ENCODE data around the gene TMEM108. TPM values are rescaled to one million over a fixed set of nuclear protein-coding genes. Genes with fewer than 3 reads are reported as not detected.

The TMEM108 gene
- total and polyA plus RNA-seq, 2 of the 4 experiments (the other 2 are of a cell fraction): 0.18 to 2.2 TPM

GRCh38 chr3:133271539-133271938 lies 233.3 kb downstream of the TMEM108 start:
- H3K4me3 ChIP-seq (ENCODE audit: insufficient read depth, low read depth, low read length): no peak overlapping the region
- H4K20me1 ChIP-seq (ENCODE audit: insufficient read depth, low read length): no peaks in the 10 kb centered on the region
- H2BK120ac ChIP-seq (ENCODE audit: low read depth, low read length): no peak overlapping the region; the same call in 1 of the 2 replicates
- H3K9ac ChIP-seq (ENCODE audit: low read depth, low read length): no peak overlapping the region
- H3K18ac ChIP-seq (ENCODE audit: low read depth, low read length): 0 out of 2 replicates have a peak overlapping the region, but pooled peaks have one; percentile 33
- whole genome bisulfite sequencing, 2 experiments (ENCODE audit: extremely low coverage in 2 of 2, insufficient read length in 1 of 2): 17% methylated on average over 1 of the region's 4 CpGs; no CpG with 5 or more reads in 1 of the 2 experiments
- ATAC-seq (ENCODE audit: low read depth): peak; percentile 83
- ChIA-PET POLR2A (ENCODE audit: unreplicated experiment) (no interaction called here), CTCF (interaction anchor here (0.5 kb wide), 1 partner anchor 1143 kb away, joined by 3 read pairs; no protein-coding TSS in a partner anchor)
- intact Hi-C loops (cut with micrococcal nuclease): no loop called here
- H4K5ac ChIP-seq (ENCODE audit: low read depth, low read length): no peak overlapping the region
- no peak overlapping the region for H2AK9ac ChIP-seq (replicated peaks; ENCODE audit: low read depth, low read length, poor library complexity)
- dilution Hi-C loops (cut with HindIII; ENCODE audit: low sequenced_read_pairs, unreplicated experiment): no loop called here
- H4K91ac ChIP-seq (ENCODE audit: insufficient read depth, low read depth, low read length): no peak overlapping the region
- H2AFZ ChIP-seq (replicated peaks; ENCODE audit: low read length, poor library complexity): no peak overlapping the region
- H2AK5ac ChIP-seq (ENCODE audit: low read depth, low read length): no peak overlapping the region
- no peaks in the 10 kb centered on the region; the same call in 1 of the 2 replicates for H3K27me3 ChIP-seq (ENCODE audit: control insufficient read depth, insufficient read depth, low read length)
- no peaks in the 10 kb centered on the region for H3K36me3 ChIP-seq (ENCODE audit: control insufficient read depth, insufficient read depth, low read length)
- BruUV-seq (replicated peaks): no TSS peak
- 0 out of 2 replicates have a peak overlapping the region, but pooled peaks have one; percentile 4 for H2BK20ac ChIP-seq (ENCODE audit: low read depth, low read length)
- peak overlapping the region; percentile 44 for H2BK5ac ChIP-seq (ENCODE audit: low read depth, low read length, poor library complexity, severe bottlenecking)
- H3K14ac ChIP-seq (replicated peaks; ENCODE audit: low read depth, low read length): no peak overlapping the region
- H3K4ac ChIP-seq (ENCODE audit: low read depth, low read length): no peak overlapping the region
- H2BK15ac ChIP-seq (ENCODE audit: low read depth, low read length): no peak overlapping the region
- H3K23ac ChIP-seq (ENCODE audit: low read depth, low read length): no peak overlapping the region
- no peaks in the 10 kb centered on the region for H3K9me1 ChIP-seq (ENCODE audit: insufficient read depth, low read length)
- DNase-seq: peak; percentile 71
- no peak overlapping the region; the same call in 1 of the 2 replicates for H3K4me2 ChIP-seq (ENCODE audit: low read depth, low read length)
- no peak overlapping the region for H3K56ac ChIP-seq (ENCODE audit: extremely low read depth, insufficient read depth, low read length)
- no peaks in the 10 kb centered on the region for H3K9me3 ChIP-seq (ENCODE audit: control insufficient read depth, insufficient read depth, low read length)
- in situ Hi-C loops (cut with MboI; ENCODE audit: low sequenced_read_pairs): no loop called here
- H3K4me1 ChIP-seq (ENCODE audit: control insufficient read depth, insufficient read depth, low read length): peaks cover 5% of the 10 kb centered on the region
- TF ChIP-seq MAZ (IDR thresholded peaks at IDR 0.05; ENCODE audit: borderline replicate concordance, low read depth, low read length) (no peak), BHLHE40 (IDR thresholded peaks at IDR 0.05; ENCODE audit: low read depth, low read length) (no peak), USF2 (IDR thresholded peaks at IDR 0.05; ENCODE audit: low read depth, low read length) (no peak), CHD1 (IDR thresholded peaks at IDR 0.05; ENCODE audit: low read depth, low read length) (no peak), MXI1 (IDR thresholded peaks at IDR 0.05; ENCODE audit: borderline replicate concordance, low read depth, low read length) (no peak), RAD21 (IDR thresholded peaks at IDR 0.05; ENCODE audit: low read length) (peak; percentile 43), FOS (IDR thresholded peaks at IDR 0.05; ENCODE audit: low read depth, low read length) (no peak), SMC3 (IDR thresholded peaks at IDR 0.05; ENCODE audit: low read depth, low read length) (no peak), CTCF (conservative IDR thresholded peaks at IDR 0.05; ENCODE audit: low read depth, low read length) (0 out of 2 replicates have a peak, but pooled peaks have one; percentile 27)
- H3K79me1 ChIP-seq (ENCODE audit: low read depth in 1 of 2, low read length in 2 of 2): no peaks in the 10 kb centered on the region
- no peak overlapping the region for H3K27ac ChIP-seq (ENCODE audit: insufficient read depth, low read length)
- peak overlapping the region in 1 of 2 experiments; percentile 4; a peak in 1 of 4 replicates for H4K8ac ChIP-seq (ENCODE audit: low read depth in 2 of 2, low read length in 2 of 2)
